Thoracic aorta (tissue), 2 donors: ENCODE data around the gene BAG3. TPM values are rescaled to one million over a fixed set of nuclear protein-coding genes. Genes with fewer than 3 reads are reported as not detected.

Experiments
- ATAC-seq: fragments of 150-250 bp; one replicate; pipeline ENCODE4 v1.8.0; 2017; ENCODE audit warnings: low read depth; ENCODE audit not compliant: insufficient number of reproducible peaks, low FRiP score
- DNase-seq: peaks from one replicate; pipeline ENCODE4 v3.0.0-alpha.2; 2020; ENCODE audit warnings: low spot score
- H3K27ac ChIP-seq, 2 donors: fragments of 200-600 bp; sonication (generic); 1 replicate in 1 of 2; 2 replicates in 1 of 2; pipeline ENCODE4 v1.5.1; 2016; ENCODE audit warnings: mild to moderate bottlenecking in 2 of 2, moderate library complexity in 2 of 2
- H3K27me3 ChIP-seq: fragments of 200-600 bp; sonication (generic); replicated peaks from 2 replicates; pipeline ENCODE4 v1.6.0; 2016; ENCODE audit warnings: mild to moderate bottlenecking; ENCODE audit not compliant: insufficient read depth
- H3K36me3 ChIP-seq: fragments of 200-600 bp; sonication (generic); one replicate; pipeline ENCODE4 v1.5.1; 2016
- H3K4me1 ChIP-seq, 2 donors: fragments of 200-600 bp; sonication (generic); 1 replicate in 1 of 2; 2 replicates in 1 of 2; pipeline versions ENCODE4 v1.5.1 to v1.6.0; 2016; ENCODE audit warnings: low read depth in 2 of 2, mild to moderate bottlenecking in 1 of 2; ENCODE audit not compliant: control insufficient read depth in 1 of 2
- H3K4me3 ChIP-seq: fragments of 200-600 bp; sonication (generic); 2 replicates; pipeline ENCODE4 v1.5.1; 2016; ENCODE audit warnings: mild to moderate bottlenecking
- H3K9me3 ChIP-seq: fragments of 200-600 bp; sonication (generic); 2 replicates; pipeline ENCODE4 v1.5.1; 2016
- CTCF ChIP-seq: fragments of 200-600 bp; sonication (generic); IDR thresholded peaks from one replicate; pipeline ENCODE4 v1.5.1; 2019; ENCODE audit warnings: antibody characterized with exemption
- total RNA-seq, 2 donors: library from RNA; depleted of rRNA; stranded (reverse); fragments of >200 nt; gene quantifications; one replicate each; pipeline versions ENCODE4 v1.1.0 to v1.2.3, GENCODE V29; 2016

The BAG3 gene
- total RNA-seq, 2 donors from 2014 or later, result 48.9 to 87.6 TPM

DNA sequence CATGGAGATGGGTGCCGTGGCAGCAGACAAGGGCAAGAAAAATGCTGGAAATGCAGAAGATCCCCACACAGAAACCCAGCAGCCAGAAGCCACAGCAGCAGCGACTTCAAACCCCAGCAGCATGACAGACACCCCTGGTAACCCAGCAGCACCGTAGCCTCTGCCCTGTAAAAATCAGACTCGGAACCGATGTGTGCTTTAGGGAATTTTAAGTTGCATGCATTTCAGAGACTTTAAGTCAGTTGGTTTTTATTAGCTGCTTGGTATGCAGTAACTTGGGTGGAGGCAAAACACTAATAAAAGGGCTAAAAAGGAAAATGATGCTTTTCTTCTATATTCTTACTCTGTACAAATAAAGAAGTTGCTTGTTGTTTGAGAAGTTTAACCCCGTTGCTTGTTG, 25.9 kb downstream of the BAG3 start:
- no peaks in the 10 kb centered on the region for H3K27me3 ChIP-seq
- TF ChIP-seq CTCF, result no peak
- no peak overlapping the region for H3K27ac ChIP-seq
- H3K9me3 ChIP-seq, result no peaks in the 10 kb centered on the region
- H3K4me3 ChIP-seq, result no peak overlapping the region
- peaks cover 44% of the 10 kb centered on the region for H3K36me3 ChIP-seq
- DNase-seq, result no peak
- ATAC-seq, result no peak
- peaks cover 31 to 41% of the 10 kb centered on the region in 2 donors for H3K4me1 ChIP-seq

GRCh38 chr10:119677904-119678755, 26.9 kb downstream of the BAG3 start:
- DNase-seq (no peak), ATAC-seq (no peak)
- Histone ChIP-seq H3K4me3 (no peak overlapping the region), H3K4me1 (peaks cover 38 to 47% of the 10 kb centered on the region in 2 donors), H3K27me3 (no peaks in the 10 kb centered on the region), H3K36me3 (peaks cover 34% of the 10 kb centered on the region), H3K27ac (peak overlapping the region; percentile 85 to 90), H3K9me3 (no peaks in the 10 kb centered on the region)
- TF ChIP-seq CTCF, result no peak

- ATAC-seq, result no peak
- no peaks in the 10 kb centered on the region for H3K27me3 ChIP-seq
- no peak for TF ChIP-seq CTCF
- no peaks in the 10 kb centered on the region for H3K9me3 ChIP-seq
- peaks cover 38 to 47% of the 10 kb centered on the region in 2 donors for H3K4me1 ChIP-seq
- H3K27ac ChIP-seq, result peak overlapping the region; percentile 66 to 87
- H3K36me3 ChIP-seq, result peaks cover 22% of the 10 kb centered on the region
- H3K4me3 ChIP-seq, result no peak overlapping the region
- no peak for DNase-seq
Observed at GRCh38 chr10:119679480-119679829, 28.3 kb downstream of the BAG3 start.

GRCh38 chr10:119680050-119680449, 28.9 kb downstream of the BAG3 start:
- DNase-seq (no peak), ATAC-seq (no peak)
- TF ChIP-seq CTCF, result no peak
- Histone ChIP-seq H3K9me3 (no peaks in the 10 kb centered on the region), H3K27ac (peak overlapping the region; percentile 66 to 87), H3K36me3 (peaks cover 16% of the 10 kb centered on the region), H3K4me1 (peaks cover 38 to 47% of the 10 kb centered on the region in 2 donors), H3K27me3 (no peaks in the 10 kb centered on the region), H3K4me3 (peak overlapping the region; percentile 25)

DNA sequence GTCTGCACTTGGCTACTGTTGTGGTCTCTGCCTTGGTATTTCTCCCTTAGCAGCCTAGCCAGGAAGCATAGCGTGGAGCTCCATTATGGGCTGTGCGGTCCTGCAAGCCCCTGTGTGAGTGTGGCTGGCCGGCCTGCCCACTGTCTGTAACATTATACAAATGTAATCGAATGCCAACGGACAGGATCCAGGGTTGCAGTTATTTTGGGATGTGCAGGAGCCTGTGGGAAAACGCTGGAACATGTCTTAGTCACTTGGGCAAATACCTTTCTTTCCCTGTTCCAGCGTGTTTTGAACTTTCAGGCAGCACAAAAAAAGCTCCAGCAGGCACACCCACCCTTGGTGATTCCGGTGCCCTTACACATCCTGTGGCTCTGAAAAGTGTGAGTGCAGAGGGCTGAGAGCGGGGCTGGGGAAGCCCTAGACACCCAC, 29.5 kb downstream of the BAG3 start:
- DNase-seq, result no peak
- Histone ChIP-seq H3K36me3 (peaks cover 15% of the 10 kb centered on the region), H3K27me3 (no peaks in the 10 kb centered on the region), H3K4me1 (peaks cover 38 to 47% of the 10 kb centered on the region in 2 donors), H3K27ac (peak overlapping the region; percentile 66 to 87), H3K4me3 (peak overlapping the region; percentile 25), H3K9me3 (no peaks in the 10 kb centered on the region)
- ATAC-seq, result peak; percentile 16
- no peak for TF ChIP-seq CTCF
